Ecto neural progenitor cell (in vitro differentiated cells): ENCODE results near the gene PEX11B.
"Not testable (repeated sequence)": the region's sequence is repeated elsewhere in the genome, so short reads cannot be mapped to it uniquely, and the experiment has no call there.

ENCODE experiments used
- DNase-seq: peaks from one replicate; pipeline ENCODE4 v3.0.0-alpha.2; 2018; ENCODE audit warnings: low spot score

Gene PEX11B

DNA sequence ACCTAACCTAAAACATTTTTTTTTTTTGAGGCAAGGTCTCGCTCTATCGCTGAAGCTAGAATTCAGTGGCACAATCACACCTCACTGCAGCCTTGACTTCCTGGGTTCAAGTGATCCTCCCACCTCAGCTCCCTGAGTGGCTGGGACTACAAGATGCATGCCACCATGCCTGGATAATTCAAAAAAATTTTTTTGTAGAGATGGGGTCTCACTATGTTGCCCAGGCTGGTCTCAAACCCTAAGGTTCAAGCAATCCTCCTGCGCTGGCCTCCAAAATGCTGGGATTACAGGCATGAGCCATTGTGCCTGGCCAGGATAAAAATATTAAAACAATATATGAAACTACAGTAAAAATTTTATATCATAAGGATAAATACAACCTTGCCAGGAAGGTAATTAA is 34.4 kb upstream of the PEX11B start:
- DNase-seq, result no peak

DNA sequence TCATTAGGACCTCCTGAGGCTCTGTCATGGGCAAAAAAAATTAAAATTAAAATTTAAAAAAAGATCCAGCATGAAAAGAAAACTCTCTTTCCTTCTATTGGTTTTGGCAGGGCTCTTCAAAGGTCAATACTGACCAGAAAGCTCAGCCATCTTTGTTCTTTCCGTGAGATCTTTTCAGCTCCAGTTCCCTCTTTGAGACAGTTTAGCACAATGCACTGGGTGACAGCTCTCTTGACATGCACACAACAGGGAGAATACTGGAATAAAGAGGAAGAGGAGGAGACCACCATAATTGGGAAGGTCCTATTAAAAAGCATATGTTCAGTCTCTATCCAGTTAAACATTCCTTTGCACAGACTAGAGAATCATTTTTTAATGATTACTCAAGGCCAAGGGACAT is 33.0 kb upstream of the PEX11B start:
- DNase-seq, result no peak

DNA sequence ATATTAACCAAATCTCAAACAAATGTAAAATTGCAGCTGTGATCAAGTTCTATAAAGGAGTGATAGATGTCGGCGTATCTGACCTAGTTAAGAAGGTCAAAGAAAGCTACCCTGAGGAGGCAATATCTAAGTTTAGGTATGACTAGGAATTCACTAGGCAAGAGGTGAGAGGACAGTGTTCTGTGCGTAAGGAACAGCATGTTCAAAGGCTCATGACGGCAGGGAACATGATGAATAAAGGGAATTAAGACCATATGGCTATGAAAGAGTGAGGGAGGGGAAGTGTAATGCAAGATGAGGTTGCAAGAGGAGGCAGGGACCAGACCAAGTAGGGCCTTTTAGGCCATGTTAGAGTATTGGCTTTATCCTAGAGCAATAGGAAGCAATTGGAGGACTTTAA is 30.7 kb upstream of the PEX11B start:
- DNase-seq, result no peak

DNA sequence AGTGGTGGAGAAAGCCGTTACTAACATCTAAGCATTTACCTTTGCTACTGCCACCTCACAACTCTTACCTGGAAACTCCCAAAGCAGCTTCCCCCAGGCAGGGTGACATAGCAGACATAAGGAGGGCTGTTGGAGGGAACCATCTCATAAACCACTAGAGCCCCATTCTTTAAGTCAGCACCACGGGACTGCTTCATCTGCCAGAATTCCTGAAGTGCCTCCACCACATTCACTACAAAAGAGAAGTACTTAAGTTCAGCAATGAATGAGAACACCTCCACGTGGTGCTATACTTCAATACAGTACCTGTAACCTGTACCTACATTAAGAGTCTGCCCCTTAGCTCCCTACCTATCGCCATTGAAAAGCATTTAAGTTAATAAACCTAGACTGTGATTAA is 29.0 kb upstream of the PEX11B start:
- DNase-seq, result no peak

DNA sequence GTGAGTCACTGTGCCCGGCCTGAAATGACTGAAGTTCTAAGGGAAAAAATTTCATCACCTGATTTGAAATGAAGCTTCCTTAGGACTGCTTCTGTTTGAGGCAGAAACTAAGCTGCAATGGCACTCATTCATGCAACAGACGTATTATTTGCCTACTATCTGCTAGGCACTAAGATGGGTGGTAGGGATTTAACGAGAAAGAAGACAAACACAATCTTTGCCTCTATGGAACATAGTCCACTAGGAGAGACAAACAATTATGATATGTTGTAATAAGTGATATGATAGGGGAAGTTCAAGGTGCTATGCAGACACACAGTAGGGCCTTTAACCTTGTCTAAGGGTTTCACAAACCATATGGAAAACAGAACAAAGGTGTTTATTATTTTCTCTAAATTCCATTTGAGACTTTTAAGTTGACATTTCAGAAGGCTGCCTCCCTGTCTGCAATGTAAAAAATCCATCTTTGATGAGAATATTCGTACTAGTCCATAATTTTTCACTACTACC is 28.0 kb upstream of the PEX11B start:
- no peak for DNase-seq

DNA sequence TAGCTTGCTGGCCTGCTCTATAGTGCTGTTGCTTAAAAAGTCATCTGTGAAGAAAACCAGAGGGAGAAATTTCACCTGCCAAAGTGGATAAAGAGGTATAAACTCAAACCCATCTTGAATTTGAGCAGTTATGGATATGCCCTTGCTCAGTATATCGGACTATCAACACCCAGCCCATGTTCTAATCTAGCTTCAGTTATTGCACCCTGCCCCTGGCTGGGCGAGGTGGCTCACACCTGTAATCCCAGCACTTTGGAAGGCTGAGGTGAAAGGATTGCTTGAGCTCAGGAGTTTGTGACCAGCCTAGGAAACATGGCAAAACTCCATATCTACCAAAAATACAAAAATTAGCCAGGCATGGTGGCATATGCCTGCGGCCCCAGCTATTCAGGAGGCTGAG is 26.0 kb upstream of the PEX11B start:
- DNase-seq, result no peak

DNA sequence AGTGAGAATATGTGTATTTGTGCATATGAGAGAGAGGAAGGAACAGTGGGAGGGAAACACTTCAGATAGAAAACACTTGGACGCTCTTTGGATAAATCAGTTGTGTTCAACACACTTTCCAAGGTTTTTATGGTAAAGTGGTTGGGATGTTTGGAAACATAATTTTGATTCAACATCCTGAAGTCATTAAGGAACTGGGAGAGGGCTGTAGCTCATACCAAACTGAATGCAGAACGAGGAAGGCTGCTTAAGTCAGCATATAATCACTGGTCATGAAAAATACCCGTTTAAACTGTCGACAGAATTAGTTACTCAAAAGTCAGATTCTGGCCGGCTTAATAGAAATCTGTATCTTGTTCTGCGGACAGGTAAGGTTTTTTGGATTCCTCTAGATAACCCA is 24.4 kb upstream of the PEX11B start:
- no peak for DNase-seq

DNA sequence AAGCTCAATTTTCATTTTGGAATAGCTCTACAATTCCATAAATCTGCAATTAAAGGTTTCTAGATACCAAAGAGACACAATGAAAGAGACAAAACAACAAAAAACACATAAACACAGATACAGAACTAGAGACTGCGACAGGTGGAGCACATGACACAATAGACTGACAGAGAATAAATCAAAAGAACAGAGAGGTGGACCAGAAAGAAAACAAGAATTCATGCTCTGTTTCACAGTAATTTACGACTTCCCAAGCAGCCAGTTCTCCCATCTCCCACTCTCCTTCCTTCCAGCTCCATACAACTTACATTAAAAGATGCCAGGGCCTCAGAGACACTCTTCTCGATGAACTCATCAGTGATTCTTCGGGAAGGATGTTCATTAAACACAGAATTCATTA is 23.9 kb upstream of the PEX11B start:
- DNase-seq, result no peak

DNA sequence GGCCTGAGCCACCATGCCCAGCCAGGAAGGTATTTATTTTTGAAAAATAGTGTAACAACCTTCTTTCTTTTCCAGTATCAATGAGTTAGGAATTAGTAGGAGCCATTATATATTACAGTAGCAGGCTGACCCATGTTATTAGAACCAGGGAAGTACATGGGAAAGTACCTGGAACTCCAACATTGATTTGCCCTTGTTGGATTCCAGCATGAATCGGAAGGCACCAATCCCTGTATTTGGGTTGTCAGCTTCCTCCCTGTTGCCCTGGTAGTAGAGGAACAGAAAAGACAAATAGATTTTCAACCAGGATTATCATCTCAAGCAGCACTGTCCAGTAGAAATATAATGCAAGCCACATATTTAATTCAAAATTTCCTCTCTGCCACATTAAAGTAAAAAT is 18.9 kb upstream of the PEX11B start:
- DNase-seq, result no peak

DNA sequence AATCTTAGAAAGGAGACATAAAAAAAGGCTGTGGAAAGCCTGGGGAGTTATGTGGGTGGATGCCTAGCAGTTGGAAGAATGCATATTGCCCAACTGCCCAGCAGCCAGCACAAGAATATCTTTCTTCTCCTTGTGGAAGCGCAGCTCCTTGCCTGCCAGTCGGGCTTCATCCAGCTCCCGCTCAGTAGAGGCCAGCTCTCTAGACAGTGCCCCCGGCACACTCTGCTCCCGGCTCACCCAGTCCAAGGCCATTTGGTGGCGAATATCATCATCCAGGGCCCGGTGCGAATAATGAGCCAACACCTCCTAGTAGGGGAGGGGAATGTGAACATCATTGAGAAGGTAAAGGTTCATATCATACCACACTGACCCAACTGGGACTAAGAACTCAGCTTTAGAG is 17.7 kb upstream of the PEX11B start:
- no peak for DNase-seq

DNA sequence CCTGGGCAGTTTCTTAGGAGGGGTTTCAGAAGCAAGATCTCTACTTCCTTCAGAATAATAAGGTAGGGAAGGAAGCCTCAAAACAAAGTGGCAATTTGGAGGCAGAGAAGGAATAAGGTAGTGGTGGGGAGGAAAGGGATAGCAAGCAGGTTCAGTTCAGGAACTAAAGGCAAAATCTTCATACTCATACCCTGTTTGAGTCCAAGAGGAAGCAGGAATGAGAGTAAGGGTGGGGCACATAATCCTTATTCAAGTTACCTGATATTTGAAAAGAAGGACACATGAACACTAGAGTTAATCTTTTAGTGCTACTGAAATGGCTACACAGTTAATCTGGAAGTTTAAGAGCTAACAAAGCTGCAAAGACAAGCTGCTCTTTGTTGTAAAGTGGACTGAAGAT is 17.2 kb upstream of the PEX11B start:
- DNase-seq, result no peak

DNA sequence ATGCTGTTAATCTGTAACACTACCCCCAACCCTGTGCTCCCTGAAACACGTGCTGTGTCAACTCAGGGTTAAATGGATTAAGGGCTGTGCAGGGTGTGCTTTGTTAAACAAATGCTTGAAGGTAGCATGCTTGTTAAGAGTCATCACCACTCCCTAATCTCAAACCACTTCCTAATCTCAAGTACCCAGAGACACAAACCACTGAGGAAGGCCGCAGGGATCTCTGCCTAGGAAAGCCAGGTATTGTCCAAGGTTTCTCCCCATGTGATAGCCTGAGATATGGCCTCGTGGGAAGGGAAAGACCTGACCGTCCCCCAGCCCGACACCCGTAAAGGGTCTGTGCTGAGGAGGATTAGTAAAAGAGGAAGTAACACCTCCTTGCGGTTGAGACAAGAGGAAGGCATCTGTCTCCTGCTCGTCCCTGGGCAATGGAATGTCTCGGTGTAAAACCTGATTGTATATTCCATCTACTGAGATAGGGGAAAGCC is 14.0 kb upstream of the PEX11B start:
- not testable (repeated sequence) for DNase-seq

DNA sequence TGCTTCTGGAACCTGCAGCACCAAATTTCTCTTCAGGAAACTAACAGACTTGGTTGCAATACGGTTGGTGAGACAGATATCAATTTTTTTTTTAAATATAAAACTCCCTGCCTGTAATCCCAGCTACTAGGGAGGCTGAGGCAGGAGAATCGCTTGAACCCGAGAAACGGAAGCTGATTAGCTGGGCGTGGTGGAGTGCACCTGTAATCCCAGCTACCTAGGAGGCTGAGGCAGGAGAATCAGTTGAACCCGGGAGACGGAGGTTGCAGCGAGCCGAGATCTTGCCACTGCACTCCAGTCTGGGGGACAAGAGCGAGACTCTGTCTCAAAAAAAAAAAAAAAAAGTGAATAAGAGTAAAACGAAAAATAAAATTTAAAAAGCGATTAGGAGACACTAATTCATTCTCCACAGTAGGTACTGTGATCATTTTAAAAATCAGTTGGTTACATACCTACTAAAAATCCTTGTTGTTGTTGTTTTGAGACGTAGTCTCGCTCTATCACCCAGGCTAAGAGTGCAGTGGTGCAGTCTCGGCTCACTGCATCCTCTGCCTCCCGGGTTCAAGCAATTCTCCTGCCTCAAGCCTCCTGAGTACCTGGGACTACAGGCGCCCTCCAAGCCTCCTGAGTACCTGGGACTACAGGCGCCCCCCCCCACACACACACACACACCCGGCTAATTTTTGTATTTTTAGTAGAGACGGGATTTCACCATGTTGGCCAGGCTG is 9.6 kb upstream of the PEX11B start:
- DNase-seq, result no peak

DNA sequence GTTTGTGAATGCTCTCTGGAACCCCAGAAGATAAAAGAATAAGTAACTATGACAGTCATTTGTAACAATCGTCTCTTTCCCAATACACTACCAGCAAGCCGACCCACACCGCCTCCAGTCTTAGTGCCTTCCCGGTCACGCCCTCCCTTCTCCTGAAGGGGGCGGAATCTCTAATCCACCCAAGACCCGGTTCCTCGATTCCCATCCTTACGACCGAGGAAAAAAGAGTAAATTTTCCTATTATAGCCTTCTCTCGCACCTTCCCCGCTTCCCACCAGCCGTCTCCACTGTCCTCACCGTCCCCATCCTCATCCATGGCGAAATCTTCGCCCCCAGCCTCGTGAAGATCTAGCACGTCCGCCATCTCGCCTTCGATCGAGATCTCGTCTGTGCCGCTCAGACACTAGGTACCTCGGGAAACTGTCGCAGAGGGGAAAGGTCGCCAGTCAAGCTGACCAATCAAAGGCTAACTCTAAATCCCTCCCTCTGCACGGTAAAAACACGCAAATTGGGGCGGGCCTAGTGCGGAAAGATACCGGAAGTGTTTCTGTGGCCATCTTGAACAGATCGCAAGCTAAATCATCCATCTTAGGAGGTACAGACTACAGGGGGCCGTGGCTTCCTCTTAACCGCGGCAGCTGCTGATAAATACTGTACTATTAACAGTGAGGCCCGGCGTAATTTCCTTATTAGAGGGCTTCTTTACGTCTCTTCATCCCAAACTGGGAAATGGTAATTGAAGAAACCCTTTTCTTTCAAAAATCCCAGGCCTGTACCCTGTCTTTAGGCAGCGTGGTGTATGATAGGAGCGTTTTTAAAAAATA is 8.8 kb upstream of the PEX11B start, which contains the start of gene RBM8A:
Gene RBM8A (minus strand): TSS at position 422 of the 824 bp plus-strand sequence. CDS start 58 bp downstream, at position 364.
- DNase-seq, result peak; percentile 92

DNA sequence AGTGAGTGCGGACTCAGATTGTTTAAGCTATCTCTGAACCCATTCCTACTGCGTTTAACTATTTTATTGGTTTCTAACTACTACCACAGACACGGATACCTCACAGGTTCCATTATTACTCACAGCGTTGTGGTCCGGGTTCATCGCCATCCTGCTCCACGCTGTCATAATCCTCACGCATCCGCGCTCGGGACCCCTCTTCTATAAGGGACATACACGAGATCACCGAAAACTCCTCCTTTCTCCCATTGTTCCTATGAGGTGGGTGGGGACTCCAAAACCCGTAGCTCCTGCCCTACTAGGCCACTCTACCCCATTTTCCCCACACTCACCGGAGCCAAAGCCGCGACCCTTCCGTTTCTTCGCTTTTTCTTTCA is 8.2 kb upstream of the PEX11B start:
- DNase-seq, result no peak

DNA sequence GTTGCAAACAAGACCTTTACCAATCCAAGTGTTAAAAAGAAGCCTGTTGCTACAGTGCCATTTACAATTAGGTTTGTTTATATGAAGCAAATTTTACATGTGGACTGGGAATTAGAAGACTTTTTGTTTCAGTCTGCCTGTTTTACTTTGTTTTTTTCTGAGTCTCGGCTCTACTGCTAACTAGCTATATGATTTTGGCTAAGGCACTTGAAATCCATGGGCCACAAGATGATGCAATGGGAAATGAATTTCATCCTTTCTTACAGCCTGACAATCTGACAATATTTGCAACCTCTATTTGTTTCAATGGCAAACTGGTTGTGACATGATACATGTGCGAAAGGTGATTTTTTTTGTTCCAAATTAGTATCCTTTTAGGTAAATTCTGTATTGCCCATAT is 3.7 kb upstream of the PEX11B start:
- no peak for DNase-seq

DNA sequence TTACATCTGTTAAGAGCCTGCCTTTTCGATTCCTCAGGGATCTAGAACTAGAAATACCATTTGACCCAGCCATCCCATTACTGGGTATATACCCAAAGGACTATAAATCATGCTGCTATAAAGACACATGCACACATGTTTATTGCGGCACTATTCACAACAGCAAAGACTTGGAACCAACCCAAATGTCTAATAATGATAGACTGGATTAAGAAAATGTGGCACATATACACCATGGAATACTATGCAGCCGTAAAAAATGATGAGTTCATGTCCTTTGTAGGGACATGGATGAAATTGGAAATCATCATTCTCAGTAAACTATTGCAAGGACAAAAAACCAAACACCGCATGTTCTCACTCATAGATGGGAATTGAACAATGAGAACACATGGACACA is 1.8 kb upstream of the PEX11B start:
- DNase-seq, result not testable (repeated sequence)

DNA sequence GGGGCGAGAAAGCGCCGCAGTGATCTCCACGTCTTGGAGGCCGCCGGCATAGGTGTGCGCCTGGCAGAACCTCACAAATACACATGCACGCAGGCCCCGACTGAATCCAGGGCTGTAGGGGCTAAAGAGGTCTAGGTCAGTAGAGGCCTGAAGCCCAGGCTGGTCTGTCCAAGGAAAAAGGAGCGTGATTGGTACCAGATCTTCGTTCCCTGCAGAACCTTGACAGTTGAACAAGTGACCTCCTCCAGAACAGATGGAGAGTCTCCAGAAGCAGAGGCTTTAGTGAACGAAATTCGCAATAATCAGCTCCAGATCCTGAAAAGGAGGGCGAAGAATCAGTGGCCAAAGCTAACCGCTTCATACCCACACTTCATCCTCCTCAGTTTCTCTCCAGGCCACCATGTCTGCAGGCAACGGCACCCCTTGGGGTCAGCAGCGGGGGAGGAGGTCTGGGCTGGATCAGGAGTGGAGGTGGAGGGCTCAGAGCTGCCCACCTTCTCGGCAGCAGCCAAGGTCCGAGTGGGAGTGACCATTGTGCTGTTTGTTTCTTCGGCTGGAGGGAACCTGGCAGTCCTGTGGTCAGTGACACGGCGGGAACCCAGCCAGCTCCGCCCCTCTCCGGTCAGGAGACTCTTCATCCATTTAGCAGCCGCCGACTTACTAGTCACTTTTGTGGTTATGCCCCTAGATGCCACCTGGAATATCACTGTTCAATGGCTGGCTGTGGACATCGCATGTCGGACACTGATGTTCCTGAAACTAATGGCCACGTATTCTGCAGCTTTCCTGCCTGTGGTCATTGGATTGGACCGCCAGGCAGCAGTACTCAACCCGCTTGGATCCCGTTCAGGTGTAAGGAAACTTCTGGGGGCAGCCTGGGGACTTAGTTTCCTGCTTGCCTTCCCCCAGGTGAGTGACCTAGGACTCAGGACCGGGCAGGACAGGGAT is 749 bp upstream of the PEX11B start:
- DNase-seq, result peak; percentile 66

DNA sequence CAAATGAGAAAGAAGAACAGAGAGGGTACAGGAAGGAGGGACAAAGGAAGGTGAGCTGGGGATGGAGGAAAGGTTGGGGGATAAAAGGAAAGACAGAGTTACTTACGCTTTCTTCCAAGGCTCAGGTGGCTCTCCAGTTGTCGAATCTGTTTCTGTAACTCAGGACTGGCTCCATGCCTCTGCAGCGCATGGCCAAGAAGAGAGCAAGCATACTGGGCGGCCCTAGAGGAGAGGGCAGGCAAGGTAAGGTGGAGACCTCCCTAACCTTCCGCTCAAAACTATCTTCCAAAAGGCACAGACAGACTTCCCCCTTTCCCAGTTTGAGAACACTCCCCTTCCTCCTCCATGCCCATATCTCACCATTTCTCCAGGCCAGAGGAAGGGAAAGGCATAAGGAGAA is 922 bp downstream of the PEX11B start:
- DNase-seq, result no peak

DNA sequence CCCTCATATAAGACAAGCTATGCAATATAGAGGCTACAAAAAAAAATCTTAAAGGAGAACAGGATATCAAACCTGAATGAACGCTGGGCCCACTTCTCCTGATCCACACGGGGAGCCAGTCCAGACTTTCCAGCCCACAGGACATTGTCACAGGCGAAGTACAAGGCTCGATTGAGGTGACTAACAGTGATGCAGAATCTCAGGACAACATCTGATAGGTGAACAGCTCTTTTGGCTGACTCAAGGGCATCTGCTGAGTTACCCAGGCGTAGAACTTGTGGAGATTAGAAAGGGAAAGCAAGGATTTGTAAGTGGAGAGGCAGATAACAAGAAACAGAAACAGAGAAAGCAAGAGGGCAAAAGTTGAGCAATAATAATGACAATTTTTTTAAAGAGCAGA is 1.8 kb downstream of the PEX11B start:
- no peak for DNase-seq

DNA sequence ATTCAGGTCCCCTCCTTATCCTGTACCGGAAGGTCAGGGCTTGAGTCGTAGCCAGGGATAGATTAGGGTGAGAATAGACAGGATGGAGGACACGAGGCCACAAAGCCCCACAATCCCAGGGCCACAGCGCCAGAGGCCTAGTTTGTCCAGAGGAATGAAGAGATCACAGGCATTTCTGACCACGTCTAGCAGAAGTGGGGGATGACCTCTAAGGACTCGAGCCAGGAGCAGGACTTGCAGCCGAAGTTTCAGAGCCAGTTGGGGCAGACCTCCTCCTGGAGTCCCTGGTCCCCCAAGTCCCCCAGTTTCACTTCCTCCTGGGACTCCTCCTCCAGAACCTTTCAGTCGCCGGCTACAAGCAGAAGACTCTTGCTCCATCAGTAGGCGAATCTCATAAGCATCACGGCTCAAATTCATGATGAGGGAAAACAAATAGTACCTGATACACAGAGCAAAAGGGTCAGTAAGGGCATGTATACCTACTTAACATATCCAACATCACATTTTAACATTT is 6.3 kb downstream of the PEX11B start:
- no peak for DNase-seq

DNA sequence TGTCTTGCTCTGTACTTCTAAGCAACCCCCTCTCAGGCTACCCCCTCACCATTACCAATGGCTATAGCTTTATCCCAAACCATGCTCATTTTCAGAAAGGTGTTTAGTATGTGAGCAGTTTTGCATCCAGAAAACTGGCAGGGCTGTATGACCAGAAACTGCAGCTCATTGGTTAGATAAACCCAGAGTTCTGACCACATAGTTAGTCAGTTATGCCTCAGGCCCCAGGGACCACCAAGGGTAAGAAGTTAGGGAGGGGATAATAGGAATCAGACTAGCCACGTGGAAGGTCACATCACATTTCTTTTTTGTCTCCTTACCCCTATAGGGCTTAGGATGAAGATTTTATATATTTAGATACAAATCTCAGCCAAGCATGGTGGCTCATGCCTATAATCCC is 9.9 kb downstream of the PEX11B start:
- no peak for DNase-seq
